GM12875 (cell line): Measurements from ENCODE around the gene TNS4.

Source experiments
- H3K4me3 ChIP-seq: one replicate; pipeline ENCODE4 v1.5.1; 2011; ENCODE audit warnings: low read depth, low read length, control low read depth
- CTCF ChIP-seq: IDR thresholded peaks from 2 replicates; pipeline ENCODE4 v1.5.1; 2011; ENCODE audit warnings: low read depth, mild to moderate bottlenecking, control low read depth, inconsistent platforms, low read length, moderate library complexity, borderline replicate concordance; ENCODE audit not compliant: insufficient read depth

TNS4 gene

GRCh38 chr17:40526668-40527067 is 25.2 kb upstream of the TNS4 start:
- H3K4me3 ChIP-seq = no peak overlapping the region
- no peak for TF ChIP-seq CTCF

- H3K4me3 ChIP-seq = no peak overlapping the region
- no peak for TF ChIP-seq CTCF
These were observed 23.9 kb upstream of the TNS4 start for GRCh38 chr17:40525294-40525693.

- no peak for TF ChIP-seq CTCF
- H3K4me3 ChIP-seq = no peak overlapping the region
These were observed 23.0 kb upstream of the TNS4 start for GRCh38 chr17:40524243-40524965.

- no peak for TF ChIP-seq CTCF
These were observed 21.5 kb upstream of the TNS4 start for GRCh38 chr17:40522961-40523310.

GRCh38 chr17:40522250-40522960 is 21.0 kb upstream of the TNS4 start:
- no peak for TF ChIP-seq CTCF
- H3K4me3 ChIP-seq = no peak overlapping the region

More at GRCh38 chr17:40522961-40523310, 21.5 kb upstream of the TNS4 start:
- no peak overlapping the region for H3K4me3 ChIP-seq

- TF ChIP-seq CTCF = no peak
- no peak overlapping the region for H3K4me3 ChIP-seq
These were observed 19.6 kb upstream of the TNS4 start for GRCh38 chr17:40520991-40521453.
